Measurements from ENCODE around the gene NMU. TPM values are rescaled to one million over a fixed set of nuclear protein-coding genes. Genes with fewer than 3 reads are reported as not detected.
"Not testable (repeated sequence)": the region's sequence is repeated elsewhere in the genome, so short reads cannot be mapped to it uniquely, and the experiment has no call there.

The NMU gene
- 2.1 TPM for total RNA-seq
- long read RNA-seq: 0 reads

GRCh38 chr4:55635741-55636655, at the start of gene NMU:
TSS of gene NMU (minus strand) at chr4:55636298. CDS start at chr4:55636192, 106 bp downstream.
- Histone ChIP-seq H3K27ac (no peak within 1 kb of the TSS), H3K36me3 (no peaks in the 10 kb centered on the region), H3K27me3 (peaks cover 62% of the 10 kb centered on the region), H3K4me3 (peak within 1 kb of the TSS; percentile 42), H3K9me3 (peaks cover 1% of the 10 kb centered on the region), H3K4me1 (peaks cover 18% of the 10 kb centered on the region)
- intact Hi-C loops (cut with DNase I): no loop called here
- peak; percentile 96 for ATAC-seq
- TF ChIP-seq CTCF (IDR thresholded peaks at IDR 0.05): no peak
- DNase-seq: peak; percentile 86

- DNase-seq (no peak), ATAC-seq (no peak)
- Histone ChIP-seq H3K4me3 (no peak overlapping the region), H3K27me3 (no peaks in the 10 kb centered on the region), H3K27ac (no peak overlapping the region), H3K9me3 (no peaks in the 10 kb centered on the region), H3K36me3 (no peaks in the 10 kb centered on the region), H3K4me1 (no peaks in the 10 kb centered on the region)
- intact Hi-C loops (cut with DNase I): no loop called here
- TF ChIP-seq CTCF (IDR thresholded peaks at IDR 0.05): no peak
These were observed 48.2 kb upstream of the NMU start for GRCh38 chr4:55684276-55684675.

GRCh38 chr4:55682797-55683196, 46.7 kb upstream of the NMU start:
- H3K4me1 ChIP-seq; DNase-seq; H3K27me3 ChIP-seq; intact Hi-C loops (cut with DNase I); ATAC-seq; H3K9me3 ChIP-seq; H3K36me3 ChIP-seq; H3K4me3 ChIP-seq; H3K27ac ChIP-seq: not testable (repeated sequence)

GRCh38 chr4:55682295-55682694, 46.2 kb upstream of the NMU start:
- H3K4me1 ChIP-seq: no peaks in the 10 kb centered on the region
- no peak for DNase-seq
- intact Hi-C loops (cut with DNase I): no loop called here
- H3K27ac ChIP-seq: no peak overlapping the region
- ATAC-seq: no peak
- no peaks in the 10 kb centered on the region for H3K27me3 ChIP-seq
- H3K36me3 ChIP-seq: no peaks in the 10 kb centered on the region
- TF ChIP-seq CTCF (IDR thresholded peaks at IDR 0.05): no peak
- no peak overlapping the region for H3K4me3 ChIP-seq
- no peaks in the 10 kb centered on the region for H3K9me3 ChIP-seq

GRCh38 chr4:55681430-55681829, 45.3 kb upstream of the NMU start:
- H3K27me3 ChIP-seq: no peaks in the 10 kb centered on the region
- intact Hi-C loops (cut with DNase I): no loop called here
- ATAC-seq (no peak), DNase-seq (no peak)
- H3K27ac ChIP-seq: no peak overlapping the region
- H3K4me1 ChIP-seq: no peaks in the 10 kb centered on the region
- TF ChIP-seq CTCF (IDR thresholded peaks at IDR 0.05): no peak
- no peaks in the 10 kb centered on the region for H3K36me3 ChIP-seq
- H3K4me3 ChIP-seq: no peak overlapping the region
- no peaks in the 10 kb centered on the region for H3K9me3 ChIP-seq

GRCh38 chr4:55675196-55675793, 39.2 kb upstream of the NMU start:
- Histone ChIP-seq H3K9me3 (no peaks in the 10 kb centered on the region), H3K36me3 (no peaks in the 10 kb centered on the region), H3K4me1 (no peaks in the 10 kb centered on the region), H3K4me3 (no peak overlapping the region), H3K27me3 (no peaks in the 10 kb centered on the region), H3K27ac (no peak overlapping the region)
- intact Hi-C loops (cut with DNase I): no loop called here
- no peak for DNase-seq
- TF ChIP-seq CTCF (IDR thresholded peaks at IDR 0.05): no peak
- no peak for ATAC-seq

All from upper lobe of right lung (tissue), 1 donor.